Ishikawa (cell line): ENCODE data around the gene ERMP1.

ENCODE experiments used
- CEBPB ChIP-seq: IDR thresholded peaks from 2 replicates; pipeline ENCODE4 v1.6.1; 2012
- CREB1 ChIP-seq: IDR thresholded peaks from 2 replicates; pipeline ENCODE4 v1.6.1; 2012; ENCODE audit warnings: low read depth
- EGR1 ChIP-seq: IDR thresholded peaks from 2 replicates; pipeline ENCODE4 v1.6.1; 2012
- EP300 ChIP-seq: IDR thresholded peaks from 2 replicates; pipeline ENCODE4 v1.6.1; 2012; ENCODE audit warnings: borderline replicate concordance
- FOXM1 ChIP-seq: IDR thresholded peaks from 2 replicates; pipeline ENCODE4 v1.6.1; 2012; ENCODE audit warnings: low read depth, borderline replicate concordance
- MAX ChIP-seq: IDR thresholded peaks from 2 replicates; pipeline ENCODE4 v1.6.1; 2012
- NFIC ChIP-seq: IDR thresholded peaks from 2 replicates; pipeline ENCODE4 v1.6.1; 2012
- RAD21 ChIP-seq: IDR thresholded peaks from 2 replicates; pipeline ENCODE4 v1.6.1; 2012; ENCODE audit warnings: low read depth
- REST ChIP-seq: IDR thresholded peaks from 2 replicates; pipeline ENCODE4 v1.6.1; 2012; ENCODE audit warnings: low read depth, mild to moderate bottlenecking
- TAF1 ChIP-seq: IDR thresholded peaks from 2 replicates; pipeline ENCODE4 v1.6.1; 2012; ENCODE audit warnings: low read depth, mild to moderate bottlenecking
- TCF12 ChIP-seq: IDR thresholded peaks from 2 replicates; pipeline ENCODE4 v1.6.1; 2012; ENCODE audit warnings: low read depth
- TEAD4 ChIP-seq: IDR thresholded peaks from 2 replicates; pipeline ENCODE4 v1.6.1; 2012
- USF1 ChIP-seq: IDR thresholded peaks from 2 replicates; pipeline ENCODE4 v1.6.1; 2012
- YY1 ChIP-seq: IDR thresholded peaks from 2 replicates; pipeline ENCODE4 v1.6.1; 2012; ENCODE audit warnings: low read depth
- ZBTB7A ChIP-seq: IDR thresholded peaks from 2 replicates; pipeline ENCODE4 v1.6.1; 2012; ENCODE audit warnings: low read depth

The ERMP1 gene

GRCh38 chr9:5866272-5866671 is 33.4 kb upstream of the ERMP1 start:
- no peak for TF ChIP-seq EP300
- TF ChIP-seq YY1 = no peak
- TF ChIP-seq TEAD4 = no peak
- no peak for TF ChIP-seq NFIC
- TF ChIP-seq RAD21 = no peak
- TF ChIP-seq MAX = no peak
- TF ChIP-seq REST = no peak
- TF ChIP-seq CEBPB = no peak
- TF ChIP-seq EGR1 = no peak
- no peak for TF ChIP-seq CREB1
- TF ChIP-seq USF1 = no peak
- TF ChIP-seq FOXM1 = no peak
- no peak for TF ChIP-seq TCF12
- no peak for TF ChIP-seq TAF1
- TF ChIP-seq ZBTB7A = no peak

- TF ChIP-seq RAD21 (no peak), TCF12 (no peak), TEAD4 (no peak), FOXM1 (no peak), NFIC (no peak), REST (no peak), YY1 (no peak), MAX (no peak), CREB1 (no peak), EGR1 (no peak), USF1 (no peak), TAF1 (no peak), CEBPB (no peak)
These were observed 31.5 kb upstream of the ERMP1 start for GRCh38 chr9:5864446-5864845.

GRCh38 chr9:5863092-5863746 is 30.3 kb upstream of the ERMP1 start:
- TF ChIP-seq EGR1 = no peak
- TF ChIP-seq NFIC = no peak
- TF ChIP-seq REST = no peak
- TF ChIP-seq EP300 = no peak
- TF ChIP-seq USF1 = no peak
- no peak for TF ChIP-seq CEBPB
- TF ChIP-seq CREB1 = no peak
- TF ChIP-seq ZBTB7A = no peak
- TF ChIP-seq YY1 = no peak
- no peak for TF ChIP-seq TEAD4
- TF ChIP-seq FOXM1 = no peak
- TF ChIP-seq RAD21 = no peak
- no peak for TF ChIP-seq TCF12
- TF ChIP-seq TAF1 = no peak
- TF ChIP-seq MAX = no peak

- TF ChIP-seq FOXM1 (no peak), NFIC (no peak), TAF1 (no peak), CEBPB (no peak), RAD21 (no peak), CREB1 (no peak), YY1 (no peak), EGR1 (no peak), USF1 (no peak), EP300 (no peak), ZBTB7A (no peak), TCF12 (no peak), REST (no peak), MAX (no peak), TEAD4 (no peak)
These were observed 25.9 kb upstream of the ERMP1 start for GRCh38 chr9:5858833-5859232.
